PC-3 (cell line): ENCODE data around the gene TBXAS1. TPM values are rescaled to one million over a fixed set of nuclear protein-coding genes. Genes with fewer than 3 reads are reported as not detected.

ENCODE experiments used
- ATAC-seq: fragments of 200-7000 bp; cut with Tn5 transposase; 2 replicates; pipeline ENCODE4 v1.9.1; 2020; ENCODE audit warnings: mild to moderate bottlenecking, moderate library complexity
- BruUV-seq: library from RNA; stranded (reverse); fragments of 400-500 nt; replicated peaks from 2 replicates; lab custom pipeline; 2021; lab: Mats Ljungman, UMichigan
- CTCF ChIA-PET: fragments of 300-600 bp; sonication (Branson Sonifier 250); formaldehyde crosslinking; loops from one replicate; lab custom pipeline; 2022; ENCODE audit warnings: antibody characterized with exemption; lab: Charles Lee
- POLR2A ChIA-PET: fragments of 300-600 bp; sonication (Branson Sonifier 250); formaldehyde crosslinking; loops from one replicate; lab custom pipeline; 2022; ENCODE audit warnings: antibody characterized with exemption; ENCODE audit not compliant: unreplicated experiment; lab: Charles Lee
- DNase-seq: peaks from one replicate; pipeline ENCODE4 v3.0.0-alpha.2; 2015
- H2AFZ ChIP-seq: fragments of 300-600 bp; sonication (generic); 2 replicates; pipeline ENCODE4 v1.6.0; 2016; ENCODE audit warnings: antibody characterized with exemption, low read length
- H3F3A ChIP-seq: fragments of 300-600 bp; sonication (generic); one replicate; pipeline ENCODE4 v1.6.0; 2017; ENCODE audit warnings: antibody characterized with exemption, low read length, control low read depth, mild to moderate bottlenecking; ENCODE audit not compliant: unreplicated experiment
- H3K27ac ChIP-seq: fragments of 300-600 bp; sonication (generic); 2 replicates; pipeline ENCODE4 v1.5.1; 2016; ENCODE audit warnings: mild to moderate bottlenecking, low read length
- H3K27me3 ChIP-seq: fragments of 300-600 bp; sonication (generic); 2 replicates; pipeline ENCODE4 v1.6.1; 2016; ENCODE audit warnings: low read length, mixed read lengths
- H3K36me3 ChIP-seq: fragments of 300-600 bp; sonication (generic); 2 replicates; pipeline ENCODE4 v1.6.1; 2016; ENCODE audit warnings: low read depth, mixed run types, low read length, mixed read lengths
- H3K4me1 ChIP-seq: fragments of 300-600 bp; sonication (generic); 2 replicates; pipeline ENCODE4 v1.5.1; 2016; ENCODE audit warnings: low read length; ENCODE audit not compliant: insufficient read depth
- H3K4me2 ChIP-seq: fragments of 300-600 bp; sonication (generic); 2 replicates; pipeline ENCODE4 v1.6.0; 2016; ENCODE audit warnings: low read length
- H3K4me3 ChIP-seq: fragments of 300-600 bp; sonication (generic); 2 replicates; pipeline ENCODE4 v1.5.1; 2016; ENCODE audit warnings: mild to moderate bottlenecking, low read length, mixed read lengths
- H3K79me2 ChIP-seq: fragments of 300-600 bp; sonication (generic); 2 replicates; pipeline ENCODE4 v1.6.1; 2017; ENCODE audit warnings: low read length, mixed read lengths
- H3K9ac ChIP-seq: fragments of 300-600 bp; sonication (generic); 2 replicates; pipeline ENCODE4 v1.6.0; 2016; ENCODE audit warnings: mild to moderate bottlenecking, low read length
- H3K9me2 ChIP-seq: fragments of 300-600 bp; sonication (generic); replicated peaks from 2 replicates; pipeline ENCODE4 v1.6.1; 2016; ENCODE audit warnings: mixed run types, low read length, mixed read lengths
- H3K9me3 ChIP-seq: fragments of 300-600 bp; sonication (generic); 2 replicates; pipeline ENCODE4 v1.6.1; 2016; ENCODE audit warnings: low read length, mixed read lengths
- H4K20me1 ChIP-seq: fragments of 300-600 bp; sonication (generic); 2 replicates; pipeline ENCODE4 v1.6.1; 2016; ENCODE audit warnings: low read length, mixed read lengths
- EZH2 ChIP-seq: fragments of 300-600 bp; sonication (generic); IDR thresholded peaks from one replicate; pipeline ENCODE4 v1.6.1; 2017; ENCODE audit warnings: antibody characterized with exemption, mild to moderate bottlenecking, low read length; ENCODE audit not compliant: unreplicated experiment
- EZH2phosphoT487 ChIP-seq: fragments of 300-600 bp; sonication (generic); IDR thresholded peaks from 2 replicates; pipeline ENCODE4 v1.6.1; 2018; ENCODE audit warnings: mild to moderate bottlenecking, antibody characterized with exemption, low read length, borderline replicate concordance
- intact Hi-C: fragments of 100-400 bp; cut with micrococcal nuclease; formaldehyde crosslinking; loops from 2 replicates; pipeline ENCODE4 v1.9.0; 2023
- total RNA-seq: library from RNA; depleted of rRNA; stranded (reverse); fragments of >200 nt; gene quantifications from 2 replicates; pipeline ENCODE4 v1.2.3, GENCODE V29; 2014; rRNA removed
- TF ChIP-seq, protein P1 (sequence below): fragments of 300-600 bp; sonication (generic); conservative IDR thresholded peaks from 2 replicates; pipeline ENCODE4 v1.5.1; 2017; ENCODE audit warnings: antibody characterized with exemption, low read depth, mild to moderate bottlenecking, low read length

Gene TBXAS1
- total RNA-seq, 1 experiment from 2014 or later, result 21.8 TPM

DNA sequence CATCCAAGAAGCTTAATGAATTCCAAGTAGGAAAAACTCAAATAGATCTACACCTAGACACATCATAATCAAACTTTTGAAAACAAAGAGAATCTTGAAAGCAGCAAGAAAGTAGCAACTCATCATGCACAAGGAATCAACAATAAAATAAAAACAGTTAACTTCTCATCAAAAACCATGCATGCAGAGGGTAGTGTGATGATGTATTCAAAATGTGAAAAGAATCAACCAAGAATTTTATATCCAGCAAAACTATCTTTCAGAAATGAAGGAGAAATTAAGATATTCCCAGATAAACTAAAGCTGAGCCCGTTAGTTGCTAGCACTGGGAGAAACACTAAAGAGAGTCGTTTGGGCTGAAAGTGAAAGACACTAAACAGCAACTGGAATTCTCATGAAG, 238.0 kb downstream of the TBXAS1 start:
- H3K9me3 ChIP-seq, result 0 out of 2 replicates have a peak, but pooled peaks cover 5% of the 10 kb centered on the region
- peaks cover 7% of the 10 kb centered on the region for H3K4me1 ChIP-seq
- no peaks in the 10 kb centered on the region for H4K20me1 ChIP-seq
- ATAC-seq, result no peak
- no peak overlapping the region for H3K4me2 ChIP-seq
- H3K4me3 ChIP-seq, result no peak overlapping the region
- H3K79me2 ChIP-seq, result peaks cover 13% of the 10 kb centered on the region
- no peak overlapping the region for H3K9ac ChIP-seq
- H3K36me3 ChIP-seq, result no peaks in the 10 kb centered on the region; the same call in 1 of the 2 replicates
- POLR2A ChIA-PET, result no interaction called here
- CTCF ChIA-PET, result no interaction called here
- TF ChIP-seq, protein P1, sequence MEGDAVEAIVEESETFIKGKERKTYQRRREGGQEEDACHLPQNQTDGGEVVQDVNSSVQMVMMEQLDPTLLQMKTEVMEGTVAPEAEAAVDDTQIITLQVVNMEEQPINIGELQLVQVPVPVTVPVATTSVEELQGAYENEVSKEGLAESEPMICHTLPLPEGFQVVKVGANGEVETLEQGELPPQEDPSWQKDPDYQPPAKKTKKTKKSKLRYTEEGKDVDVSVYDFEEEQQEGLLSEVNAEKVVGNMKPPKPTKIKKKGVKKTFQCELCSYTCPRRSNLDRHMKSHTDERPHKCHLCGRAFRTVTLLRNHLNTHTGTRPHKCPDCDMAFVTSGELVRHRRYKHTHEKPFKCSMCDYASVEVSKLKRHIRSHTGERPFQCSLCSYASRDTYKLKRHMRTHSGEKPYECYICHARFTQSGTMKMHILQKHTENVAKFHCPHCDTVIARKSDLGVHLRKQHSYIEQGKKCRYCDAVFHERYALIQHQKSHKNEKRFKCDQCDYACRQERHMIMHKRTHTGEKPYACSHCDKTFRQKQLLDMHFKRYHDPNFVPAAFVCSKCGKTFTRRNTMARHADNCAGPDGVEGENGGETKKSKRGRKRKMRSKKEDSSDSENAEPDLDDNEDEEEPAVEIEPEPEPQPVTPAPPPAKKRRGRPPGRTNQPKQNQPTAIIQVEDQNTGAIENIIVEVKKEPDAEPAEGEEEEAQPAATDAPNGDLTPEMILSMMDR, result no peak
- TF ChIP-seq EZH2phosphoT487 (no peak), EZH2 (no peak)
- H3F3A ChIP-seq, result no peaks in the 10 kb centered on the region
- no peak overlapping the region for H2AFZ ChIP-seq
- no peak overlapping the region for H3K27ac ChIP-seq
- no peak for DNase-seq
- no peaks in the 10 kb centered on the region for H3K9me2 ChIP-seq
- no peaks in the 10 kb centered on the region for H3K27me3 ChIP-seq
- intact Hi-C loops, result no loop called here
- no TSS peak for BruUV-seq

DNA sequence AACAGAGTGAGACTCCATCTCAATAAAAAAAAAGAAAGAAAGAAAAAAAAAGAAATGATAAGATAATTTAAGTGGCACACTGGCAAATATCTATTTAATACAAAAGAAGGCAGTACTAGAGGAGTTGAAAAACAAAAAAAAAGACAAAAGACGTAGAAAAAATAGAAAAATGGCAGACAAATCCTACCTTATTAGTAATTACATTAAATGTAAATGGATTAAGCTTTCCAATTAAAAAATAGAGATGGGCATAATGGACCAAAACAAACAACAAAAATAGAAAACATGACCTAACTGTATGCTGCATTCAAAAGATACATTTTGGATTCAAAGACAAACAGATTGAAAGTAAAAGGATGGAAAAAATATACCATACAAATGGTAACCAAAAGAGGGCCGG, 239.0 kb downstream of the TBXAS1 start:
- intact Hi-C loops, result no loop called here

DNA sequence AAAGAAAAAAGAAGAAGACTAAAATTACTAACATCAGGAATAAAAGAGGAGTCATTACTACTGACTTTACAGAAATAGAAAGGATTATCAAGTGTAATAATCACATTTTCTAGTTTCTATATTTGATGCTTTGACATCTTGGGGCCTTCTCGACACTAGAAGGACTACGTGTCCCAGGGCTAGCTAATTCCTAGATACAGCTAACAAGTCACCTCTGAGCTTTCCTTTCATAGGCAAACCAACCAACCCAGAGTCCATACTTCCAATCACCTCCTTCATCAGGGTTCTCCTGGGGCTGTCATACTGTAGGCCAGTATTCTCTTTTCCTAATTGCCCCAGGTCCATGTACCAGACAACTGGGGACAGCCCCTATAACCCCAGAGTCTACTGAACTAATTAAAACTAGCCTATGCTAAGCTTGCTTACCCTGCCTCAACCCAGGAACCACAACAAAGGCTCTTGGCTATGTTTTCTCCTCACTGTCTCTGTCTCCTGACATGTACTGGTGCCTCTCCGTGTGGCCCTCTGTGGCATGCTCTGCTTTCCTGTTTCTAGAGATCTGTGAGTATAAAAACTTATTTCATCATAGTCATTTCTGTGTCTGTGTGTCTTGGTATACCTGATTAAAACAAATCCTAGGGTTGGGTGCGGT, 240.4 kb downstream of the TBXAS1 start:
- Histone ChIP-seq H3K27ac (no peak overlapping the region), H2AFZ (no peak overlapping the region), H3K4me3 (no peak overlapping the region), H3F3A (no peaks in the 10 kb centered on the region), H3K36me3 (no peaks in the 10 kb centered on the region; the same call in 1 of the 2 replicates), H3K4me1 (no peaks in the 10 kb centered on the region), H4K20me1 (no peaks in the 10 kb centered on the region), H3K9ac (no peak overlapping the region), H3K27me3 (no peaks in the 10 kb centered on the region), H3K79me2 (no peaks in the 10 kb centered on the region), H3K4me2 (no peak overlapping the region), H3K9me3 (0 out of 2 replicates have a peak, but pooled peaks cover 5% of the 10 kb centered on the region), H3K9me2 (no peaks in the 10 kb centered on the region)
- TF ChIP-seq, protein P1, result no peak
- TF ChIP-seq EZH2phosphoT487, result no peak
- no peak for TF ChIP-seq EZH2
- no peak for ATAC-seq
- DNase-seq, result no peak
- no TSS peak for BruUV-seq
- intact Hi-C loops, result no loop called here
- ChIA-PET CTCF (no interaction called here), POLR2A (no interaction called here)

More for the DNA sequence above, 239.0 kb downstream of the TBXAS1 start:
- Histone ChIP-seq H3K9me3 (0 out of 2 replicates have a peak, but pooled peaks cover 5% of the 10 kb centered on the region), H2AFZ (no peak overlapping the region), H3K79me2 (peaks cover 8% of the 10 kb centered on the region; the same call in 1 of the 2 replicates), H3K27me3 (no peaks in the 10 kb centered on the region), H3K4me3 (no peak overlapping the region), H3K4me1 (peaks cover 7% of the 10 kb centered on the region), H3K9me2 (no peaks in the 10 kb centered on the region), H3K36me3 (no peaks in the 10 kb centered on the region; the same call in 1 of the 2 replicates), H3K9ac (no peak overlapping the region), H3F3A (no peaks in the 10 kb centered on the region), H4K20me1 (no peaks in the 10 kb centered on the region), H3K27ac (no peak overlapping the region), H3K4me2 (no peak overlapping the region)
- ChIA-PET CTCF (no interaction called here), POLR2A (no interaction called here)
- DNase-seq, result no peak
- BruUV-seq, result no TSS peak
- no peak for ATAC-seq
- no peak for TF ChIP-seq EZH2phosphoT487

Other genes with a start within 250 kb of the TBXAS1 start
- gene HIPK2, start 51.3 kb upstream of the TBXAS1 start, total RNA-seq, result 38.1 and 46.0 TPM in 2 replicates
- 25.5 and 28.1 TPM in 2 replicates for gene PARP12, start 233.7 kb downstream of the TBXAS1 start, total RNA-seq